ENCODE results near the gene ROS1. TPM values are rescaled to one million over a fixed set of nuclear protein-coding genes. Genes with fewer than 3 reads are reported as not detected.

ROS1 gene
- total and polyA plus RNA-seq, 4 donors: under 0.01 TPM; not detected in 3

DNA sequence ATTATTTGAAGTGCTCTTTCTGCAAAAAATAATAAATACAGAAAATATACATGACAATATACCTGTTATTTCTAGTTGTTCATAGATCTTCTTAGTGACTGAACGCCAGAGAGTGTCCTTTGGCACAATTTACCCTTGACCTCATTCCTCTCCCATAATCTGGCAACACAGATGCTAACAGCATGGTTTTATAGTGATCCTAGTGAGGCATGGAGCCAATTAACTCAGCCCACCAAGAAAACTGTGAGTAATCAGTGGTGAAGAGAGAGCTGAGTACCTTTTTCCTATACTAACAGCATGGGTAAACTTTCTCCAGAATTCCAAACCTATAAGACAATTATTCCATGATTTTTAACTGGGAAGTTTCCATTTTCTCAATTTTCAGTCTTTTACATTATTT lies 99.3 kb downstream of the ROS1 start (continued):
- TF ChIP-seq, protein P1, sequence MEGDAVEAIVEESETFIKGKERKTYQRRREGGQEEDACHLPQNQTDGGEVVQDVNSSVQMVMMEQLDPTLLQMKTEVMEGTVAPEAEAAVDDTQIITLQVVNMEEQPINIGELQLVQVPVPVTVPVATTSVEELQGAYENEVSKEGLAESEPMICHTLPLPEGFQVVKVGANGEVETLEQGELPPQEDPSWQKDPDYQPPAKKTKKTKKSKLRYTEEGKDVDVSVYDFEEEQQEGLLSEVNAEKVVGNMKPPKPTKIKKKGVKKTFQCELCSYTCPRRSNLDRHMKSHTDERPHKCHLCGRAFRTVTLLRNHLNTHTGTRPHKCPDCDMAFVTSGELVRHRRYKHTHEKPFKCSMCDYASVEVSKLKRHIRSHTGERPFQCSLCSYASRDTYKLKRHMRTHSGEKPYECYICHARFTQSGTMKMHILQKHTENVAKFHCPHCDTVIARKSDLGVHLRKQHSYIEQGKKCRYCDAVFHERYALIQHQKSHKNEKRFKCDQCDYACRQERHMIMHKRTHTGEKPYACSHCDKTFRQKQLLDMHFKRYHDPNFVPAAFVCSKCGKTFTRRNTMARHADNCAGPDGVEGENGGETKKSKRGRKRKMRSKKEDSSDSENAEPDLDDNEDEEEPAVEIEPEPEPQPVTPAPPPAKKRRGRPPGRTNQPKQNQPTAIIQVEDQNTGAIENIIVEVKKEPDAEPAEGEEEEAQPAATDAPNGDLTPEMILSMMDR (IDR thresholded peaks at IDR 0.05; ENCODE audit: low read depth, low read length, missing input control): no peak

DNA sequence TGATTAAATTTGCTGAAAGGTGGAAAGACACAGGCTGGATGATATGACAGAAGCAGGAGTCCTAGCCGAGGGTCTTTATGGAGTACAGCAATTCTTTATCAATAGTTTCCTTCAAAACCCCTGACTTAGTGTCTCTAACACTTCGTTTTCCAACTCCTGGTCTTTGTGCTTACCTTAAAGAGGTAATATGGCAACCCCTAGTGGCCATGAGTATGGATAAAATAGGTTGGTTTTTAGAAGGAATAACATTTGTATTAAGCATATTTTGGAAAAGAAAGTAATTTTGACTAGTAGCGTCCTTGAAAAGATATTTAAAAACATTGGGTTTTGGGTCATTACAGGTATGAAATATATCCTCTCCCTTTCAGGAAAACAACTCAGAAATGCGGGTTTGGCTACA lies 108.5 kb downstream of the ROS1 start:
- peak; percentile 38 to 61 for TF ChIP-seq RAD21 (IDR thresholded peaks at IDR 0.05)
- no peak for TF ChIP-seq GABPA (IDR thresholded peaks at IDR 0.05 in 1 of 2, conservative IDR thresholded peaks at IDR 0.05 in 1 of 2)
- TF ChIP-seq, protein P1 (IDR thresholded peaks at IDR 0.05; ENCODE audit: low read depth, low read length, missing input control): peak; percentile 9

DNA sequence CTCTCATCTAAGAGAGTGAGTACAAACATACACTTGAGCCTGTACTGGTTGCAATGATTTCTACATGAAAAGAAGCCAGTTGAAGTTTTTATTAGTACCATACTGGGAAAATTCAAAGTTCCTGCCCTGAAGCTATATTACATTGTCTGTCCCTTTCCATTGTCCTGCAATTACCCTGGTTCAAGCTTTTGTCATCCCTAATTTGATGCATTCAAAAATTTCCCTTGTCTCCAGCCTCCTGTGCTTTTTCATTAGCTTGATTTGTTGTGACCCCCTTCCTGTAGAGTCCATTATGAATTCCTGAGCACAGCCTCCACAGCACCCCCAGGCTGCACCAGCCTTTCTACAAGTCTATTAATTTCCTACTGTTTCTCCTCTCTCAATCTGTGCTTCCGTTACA lies 114.0 kb downstream of the ROS1 start:
- no peaks in the 10 kb centered on the region for H3K4me1 ChIP-seq (ENCODE audit: control insufficient read depth in 4 of 4, insufficient read depth in 4 of 4, low read length in 3 of 4)
- no peak overlapping the region for H3K27ac ChIP-seq (ENCODE audit: low read depth in 1 of 2, low read length in 2 of 2)
- 95% methylated on average over 1 of the region's 1 CpG for WGBS
- TF ChIP-seq SP1 (IDR thresholded peaks at IDR 0.05) (no peak), RXRA (IDR thresholded peaks at IDR 0.05) (no peak), NR2F2 (IDR thresholded peaks at IDR 0.05) (no peak)
- no peak overlapping the region for H3K4me3 ChIP-seq (ENCODE audit: low read depth in 1 of 3, low read length in 3 of 3)
- no peak for DNase-seq (ENCODE audit: low spot score)
- H3K36me3 ChIP-seq (ENCODE audit: control insufficient read depth in 4 of 4, insufficient read depth in 3 of 4, low read depth in 1 of 4, low read length in 3 of 4): no peaks in the 10 kb centered on the region
- peaks cover 0 to 14% (median 0%) of the 10 kb centered on the region in 4 donors for H3K27me3 ChIP-seq (ENCODE audit: control insufficient read depth in 4 of 4, insufficient read depth in 4 of 4, low read length in 3 of 4)
- no peak overlapping the region for H3K9ac ChIP-seq (ENCODE audit: low read depth in 1 of 2, low read length in 2 of 2)
- no peaks in the 10 kb centered on the region for H3K9me3 ChIP-seq (ENCODE audit: control insufficient read depth in 4 of 4, low read length in 3 of 4)

More for the DNA sequence above, 108.5 kb downstream of the ROS1 start:
- H3K4me3 ChIP-seq (ENCODE audit: low read depth in 1 of 3, low read length in 3 of 3): no peak overlapping the region
- H3K4me1 ChIP-seq (ENCODE audit: control insufficient read depth in 4 of 4, insufficient read depth in 4 of 4, low read length in 3 of 4): no peaks in the 10 kb centered on the region
- no peak for DNase-seq (ENCODE audit: low spot score)
- no peak overlapping the region for H3K9ac ChIP-seq (ENCODE audit: low read depth in 1 of 2, low read length in 2 of 2)
- H3K36me3 ChIP-seq (ENCODE audit: control insufficient read depth in 4 of 4, insufficient read depth in 3 of 4, low read depth in 1 of 4, low read length in 3 of 4): no peaks in the 10 kb centered on the region
- no peaks in the 10 kb centered on the region for H3K9me3 ChIP-seq (ENCODE audit: control insufficient read depth in 4 of 4, low read length in 3 of 4)
- WGBS: 36% methylated on average over 4 of the region's 4 CpGs
- no peak overlapping the region for H3K27ac ChIP-seq (ENCODE audit: low read depth in 1 of 2, low read length in 2 of 2)
- H3K27me3 ChIP-seq (ENCODE audit: control insufficient read depth in 4 of 4, insufficient read depth in 4 of 4, low read length in 3 of 4): peaks cover 0 to 12% (median 0%) of the 10 kb centered on the region in 4 donors

DNA sequence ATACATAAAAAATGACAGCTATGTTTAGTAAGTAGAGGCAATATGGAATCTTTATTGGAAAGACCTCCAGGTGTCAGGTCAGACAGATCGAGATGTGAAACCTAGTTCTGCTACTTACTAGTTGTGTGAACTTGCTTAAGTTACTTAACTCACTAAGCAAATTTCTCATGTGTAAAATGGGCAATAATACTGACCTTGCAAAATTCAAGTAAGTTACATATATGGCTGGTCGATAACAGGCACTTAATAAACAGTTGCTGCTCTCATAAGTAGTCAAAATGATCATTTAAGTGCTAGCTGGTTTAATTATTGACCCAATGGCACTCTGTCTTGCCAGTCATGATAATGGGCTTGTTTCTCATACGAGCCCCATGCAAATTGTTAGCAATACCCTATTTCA lies 114.4 kb downstream of the ROS1 start:
- TF ChIP-seq YY1 (IDR thresholded peaks at IDR 0.05): no peak
- TF ChIP-seq GABPA (IDR thresholded peaks at IDR 0.05 in 1 of 2, conservative IDR thresholded peaks at IDR 0.05 in 1 of 2): no peak
- TF ChIP-seq NR2F2 (IDR thresholded peaks at IDR 0.05): no peak
- no peak for TF ChIP-seq JUND (IDR thresholded peaks at IDR 0.05)
- TF ChIP-seq, protein P2, sequence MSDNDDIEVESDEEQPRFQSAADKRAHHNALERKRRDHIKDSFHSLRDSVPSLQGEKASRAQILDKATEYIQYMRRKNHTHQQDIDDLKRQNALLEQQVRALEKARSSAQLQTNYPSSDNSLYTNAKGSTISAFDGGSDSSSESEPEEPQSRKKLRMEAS (IDR thresholded peaks at IDR 0.05): no peak
- TF ChIP-seq HNF4A (conservative IDR thresholded peaks at IDR 0.05): no peak
- no peak for TF ChIP-seq HNF4G (IDR thresholded peaks at IDR 0.05)
- no peak for TF ChIP-seq TAF1 (conservative IDR thresholded peaks at IDR 0.05)
- TF ChIP-seq, protein P3, sequence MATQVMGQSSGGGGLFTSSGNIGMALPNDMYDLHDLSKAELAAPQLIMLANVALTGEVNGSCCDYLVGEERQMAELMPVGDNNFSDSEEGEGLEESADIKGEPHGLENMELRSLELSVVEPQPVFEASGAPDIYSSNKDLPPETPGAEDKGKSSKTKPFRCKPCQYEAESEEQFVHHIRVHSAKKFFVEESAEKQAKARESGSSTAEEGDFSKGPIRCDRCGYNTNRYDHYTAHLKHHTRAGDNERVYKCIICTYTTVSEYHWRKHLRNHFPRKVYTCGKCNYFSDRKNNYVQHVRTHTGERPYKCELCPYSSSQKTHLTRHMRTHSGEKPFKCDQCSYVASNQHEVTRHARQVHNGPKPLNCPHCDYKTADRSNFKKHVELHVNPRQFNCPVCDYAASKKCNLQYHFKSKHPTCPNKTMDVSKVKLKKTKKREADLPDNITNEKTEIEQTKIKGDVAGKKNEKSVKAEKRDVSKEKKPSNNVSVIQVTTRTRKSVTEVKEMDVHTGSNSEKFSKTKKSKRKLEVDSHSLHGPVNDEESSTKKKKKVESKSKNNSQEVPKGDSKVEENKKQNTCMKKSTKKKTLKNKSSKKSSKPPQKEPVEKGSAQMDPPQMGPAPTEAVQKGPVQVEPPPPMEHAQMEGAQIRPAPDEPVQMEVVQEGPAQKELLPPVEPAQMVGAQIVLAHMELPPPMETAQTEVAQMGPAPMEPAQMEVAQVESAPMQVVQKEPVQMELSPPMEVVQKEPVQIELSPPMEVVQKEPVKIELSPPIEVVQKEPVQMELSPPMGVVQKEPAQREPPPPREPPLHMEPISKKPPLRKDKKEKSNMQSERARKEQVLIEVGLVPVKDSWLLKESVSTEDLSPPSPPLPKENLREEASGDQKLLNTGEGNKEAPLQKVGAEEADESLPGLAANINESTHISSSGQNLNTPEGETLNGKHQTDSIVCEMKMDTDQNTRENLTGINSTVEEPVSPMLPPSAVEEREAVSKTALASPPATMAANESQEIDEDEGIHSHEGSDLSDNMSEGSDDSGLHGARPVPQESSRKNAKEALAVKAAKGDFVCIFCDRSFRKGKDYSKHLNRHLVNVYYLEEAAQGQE (IDR thresholded peaks at IDR 0.05): no peak
- Histone ChIP-seq H3K9ac (ENCODE audit: low read depth in 1 of 2, low read length in 2 of 2) (no peak overlapping the region), H3K27me3 (ENCODE audit: control insufficient read depth in 4 of 4, insufficient read depth in 4 of 4, low read length in 3 of 4) (peaks cover 0 to 12% (median 0%) of the 10 kb centered on the region in 4 donors), H3K27ac (ENCODE audit: low read depth in 1 of 2, low read length in 2 of 2) (no peak overlapping the region), H3K4me3 (ENCODE audit: low read depth in 1 of 3, low read length in 3 of 3) (no peak overlapping the region), H3K4me1 (ENCODE audit: control insufficient read depth in 4 of 4, insufficient read depth in 4 of 4, low read length in 3 of 4) (no peaks in the 10 kb centered on the region), H3K36me3 (ENCODE audit: control insufficient read depth in 4 of 4, insufficient read depth in 3 of 4, low read depth in 1 of 4, low read length in 3 of 4) (no peaks in the 10 kb centered on the region), H3K9me3 (ENCODE audit: control insufficient read depth in 4 of 4, low read length in 3 of 4) (no peaks in the 10 kb centered on the region)
- 86% methylated on average over 3 of the region's 3 CpGs for WGBS
- no peak for DNase-seq (ENCODE audit: low spot score)
